CD4-positive, alpha-beta T cell (primary cell): ENCODE measurements around the gene ACAP3. TPM values are rescaled to one million over a fixed set of nuclear protein-coding genes. Genes with fewer than 3 reads are reported as not detected.

Source experiments
- ATAC-seq: fragments of 200-7000 bp; cut with Tn5 transposase; one replicate; pipeline ENCODE4 v1.10.0; 2022; ENCODE audit warnings: mild to moderate bottlenecking; ENCODE audit not compliant: poor library complexity
- CTCF ChIA-PET: fragments of 350-600 bp; sonication (Branson Sonifier 250); formaldehyde crosslinking; loops from one replicate; lab custom pipeline; 2021; ENCODE audit warnings: antibody characterized with exemption, inconsistent platforms; lab: Charles Lee
- POLR2A ChIA-PET: fragments of 350-600 bp; sonication (Branson Sonifier 250); formaldehyde crosslinking; loops from one replicate; lab custom pipeline; 2021; ENCODE audit warnings: antibody characterized with exemption, inconsistent platforms; lab: Charles Lee
- DNase-seq, 14 experiments: peaks; one replicate each; pipeline ENCODE4 v3.0.0-alpha.2; 2013 to 2020; ENCODE audit warnings: mixed read lengths in 2 of 14
- H3K27ac ChIP-seq, 2 donors: one replicate each; pipeline versions ENCODE4 v1.5.1 to v1.7.0; 2013; ENCODE audit warnings: low read length in 2 of 2, low read depth in 1 of 2, mild to moderate bottlenecking in 1 of 2
- H3K27me3 ChIP-seq, 2 experiments: 1 replicate in 1 of 2; 2 replicates in 1 of 2; pipeline versions ENCODE4 v1.6.1 to v1.7.0; 2013; ENCODE audit warnings: low read length in 2 of 2, control low read depth in 1 of 2, mild to moderate bottlenecking in 1 of 2, moderate library complexity in 1 of 2; ENCODE audit not compliant: insufficient read depth in 2 of 2, control insufficient read depth in 1 of 2
- H3K36me3 ChIP-seq: one replicate; pipeline ENCODE4 v1.6.1; 2013; ENCODE audit warnings: low read length, control low read depth; ENCODE audit not compliant: insufficient read depth
- H3K4me1 ChIP-seq: one replicate; pipeline ENCODE4 v1.6.1; 2013; ENCODE audit warnings: low read length, control low read depth; ENCODE audit not compliant: insufficient read depth
- H3K4me3 ChIP-seq: one replicate; pipeline ENCODE4 v1.5.1; 2013; ENCODE audit warnings: mild to moderate bottlenecking, low read length, moderate library complexity
- H3K9me3 ChIP-seq, 2 experiments: 1 replicate in 1 of 2; 2 replicates in 1 of 2; pipeline versions ENCODE4 v1.6.1 to v1.7.0; 2013; ENCODE audit warnings: low read length in 2 of 2, mild to moderate bottlenecking in 2 of 2, control low read depth in 1 of 2, moderate library complexity in 1 of 2; ENCODE audit not compliant: control insufficient read depth in 1 of 2, insufficient read depth in 1 of 2
- H3K27ac Mint-ChIP-seq: one replicate; pipeline ENCODE4 v1.8.0; 2020; ENCODE audit warnings: mixed read lengths
- H3K27me3 Mint-ChIP-seq: one replicate; pipeline ENCODE4 v1.8.0; 2021; ENCODE audit warnings: mixed read lengths
- H3K36me3 Mint-ChIP-seq: one replicate; pipeline ENCODE4 v1.8.0; 2021; ENCODE audit warnings: low read depth, mixed read lengths
- H3K4me1 Mint-ChIP-seq: one replicate; pipeline ENCODE4 v1.8.0; 2021; ENCODE audit warnings: low read depth, mixed read lengths
- H3K4me3 Mint-ChIP-seq: one replicate; pipeline ENCODE4 v1.8.0; 2020; ENCODE audit warnings: mild to moderate bottlenecking, mixed read lengths
- H3K9me3 Mint-ChIP-seq: one replicate; pipeline ENCODE4 v1.8.0; 2020; ENCODE audit warnings: mixed read lengths
- intact Hi-C, 2 experiments: fragments of 100-400 bp; cut with DNase I in 1 of 2; cut with micrococcal nuclease in 1 of 2; formaldehyde crosslinking; loops; one replicate each; pipeline versions ENCODE4 v1.15.1 to v1.9.0; 2023 to 2025; cut with DNase I, micrococcal nuclease
- total RNA-seq, 174 experiments: library from RNA in 2 of 174; stranded (reverse) in 2 of 174; gene quantifications; one replicate each; pipeline ENCODE4 v1.2.3 and lab custom pipeline; 2021 to 2026
- TF ChIP-seq, protein P1 (sequence below): fragments of 200-600 bp; IDR thresholded peaks from one replicate; pipeline ENCODE4 v1.8.0; 2022; ENCODE audit warnings: antibody characterized with exemption, mild to moderate bottlenecking

ACAP3 gene
- total RNA-seq, 2 experiments from 2014 or later: 45.3 to 46.4 TPM

- ATAC-seq: no peak
- TF ChIP-seq, protein P1, sequence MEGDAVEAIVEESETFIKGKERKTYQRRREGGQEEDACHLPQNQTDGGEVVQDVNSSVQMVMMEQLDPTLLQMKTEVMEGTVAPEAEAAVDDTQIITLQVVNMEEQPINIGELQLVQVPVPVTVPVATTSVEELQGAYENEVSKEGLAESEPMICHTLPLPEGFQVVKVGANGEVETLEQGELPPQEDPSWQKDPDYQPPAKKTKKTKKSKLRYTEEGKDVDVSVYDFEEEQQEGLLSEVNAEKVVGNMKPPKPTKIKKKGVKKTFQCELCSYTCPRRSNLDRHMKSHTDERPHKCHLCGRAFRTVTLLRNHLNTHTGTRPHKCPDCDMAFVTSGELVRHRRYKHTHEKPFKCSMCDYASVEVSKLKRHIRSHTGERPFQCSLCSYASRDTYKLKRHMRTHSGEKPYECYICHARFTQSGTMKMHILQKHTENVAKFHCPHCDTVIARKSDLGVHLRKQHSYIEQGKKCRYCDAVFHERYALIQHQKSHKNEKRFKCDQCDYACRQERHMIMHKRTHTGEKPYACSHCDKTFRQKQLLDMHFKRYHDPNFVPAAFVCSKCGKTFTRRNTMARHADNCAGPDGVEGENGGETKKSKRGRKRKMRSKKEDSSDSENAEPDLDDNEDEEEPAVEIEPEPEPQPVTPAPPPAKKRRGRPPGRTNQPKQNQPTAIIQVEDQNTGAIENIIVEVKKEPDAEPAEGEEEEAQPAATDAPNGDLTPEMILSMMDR: no peak
- Histone ChIP-seq H3K27ac (no peak overlapping the region), H3K36me3 (peaks cover 15% of the 10 kb centered on the region), H3K27me3 (no peaks in the 10 kb centered on the region), H3K9me3 (no peaks in the 10 kb centered on the region), H3K4me1 (peaks cover 18% of the 10 kb centered on the region), H3K4me3 (no peak overlapping the region)
- H3K4me1 Mint-ChIP-seq: peaks cover 6% of the 10 kb centered on the region
- no peaks in the 10 kb centered on the region for H3K9me3 Mint-ChIP-seq
- ChIA-PET POLR2A (no interaction called here), CTCF (no interaction called here)
- no peak overlapping the region for H3K4me3 Mint-ChIP-seq
- H3K27me3 Mint-ChIP-seq: no peaks in the 10 kb centered on the region
- DNase-seq: no peak
- intact Hi-C loops: no loop called here
- peaks cover 7% of the 10 kb centered on the region for H3K36me3 Mint-ChIP-seq
- no peak overlapping the region for H3K27ac Mint-ChIP-seq
Observed at GRCh38 chr1:1342061-1342562, 34.4 kb upstream of the ACAP3 start.

GRCh38 chr1:1341549-1342021, 33.9 kb upstream of the ACAP3 start:
- Mint-ChIP-seq H3K9me3 (no peaks in the 10 kb centered on the region), H3K4me3 (no peak overlapping the region), H3K36me3 (peaks cover 7% of the 10 kb centered on the region), H3K4me1 (peaks cover under 1% of the 10 kb centered on the region), H3K27me3 (no peaks in the 10 kb centered on the region), H3K27ac (no peak overlapping the region)
- Histone ChIP-seq H3K4me3 (no peak overlapping the region), H3K9me3 (no peaks in the 10 kb centered on the region), H3K27me3 (no peaks in the 10 kb centered on the region), H3K4me1 (peaks cover 13% of the 10 kb centered on the region), H3K36me3 (peaks cover 15% of the 10 kb centered on the region), H3K27ac (no peak overlapping the region)
- intact Hi-C loops: no loop called here
- ATAC-seq (no peak), DNase-seq (no peak)
- ChIA-PET CTCF (no interaction called here), POLR2A (no interaction called here)
- TF ChIP-seq, protein P1: no peak

DNA sequence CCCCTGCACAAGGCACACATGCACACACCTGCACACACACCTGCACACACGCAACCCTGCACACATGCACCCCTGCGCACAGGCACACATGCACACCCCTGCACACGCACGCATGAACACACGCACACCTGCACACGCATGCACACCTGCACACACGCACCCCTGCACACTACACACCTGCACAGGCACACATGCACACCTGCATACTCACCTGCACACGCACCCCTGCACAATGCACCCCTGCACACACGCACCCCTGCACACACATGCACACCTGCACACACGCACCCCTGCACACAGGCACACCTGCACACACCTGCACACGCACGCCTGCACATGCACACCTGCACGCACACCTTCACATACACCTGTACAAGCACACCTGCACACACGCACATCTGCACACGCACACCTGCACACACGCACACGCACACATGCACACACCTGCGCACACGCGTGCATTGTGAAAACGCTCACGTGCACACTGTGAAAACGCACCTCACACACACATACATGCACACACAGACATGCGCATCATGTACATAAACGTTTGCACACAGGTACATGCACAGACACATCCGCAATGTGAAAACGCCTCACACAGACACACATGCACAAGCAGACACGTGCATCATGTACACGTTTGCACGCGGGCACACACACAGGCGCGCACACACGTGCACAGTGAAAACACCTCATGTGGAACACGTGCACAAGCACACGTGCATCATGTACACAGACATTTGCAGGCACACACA, 33.2 kb upstream of the ACAP3 start:
- Mint-ChIP-seq H3K27ac (no peak overlapping the region), H3K9me3 (no peaks in the 10 kb centered on the region), H3K4me3 (no peak overlapping the region), H3K27me3 (no peaks in the 10 kb centered on the region), H3K4me1 (no peaks in the 10 kb centered on the region), H3K36me3 (peaks cover 7% of the 10 kb centered on the region)
- intact Hi-C loops: no loop called here
- ATAC-seq: no peak
- Histone ChIP-seq H3K36me3 (peaks cover 15% of the 10 kb centered on the region), H3K27me3 (no peaks in the 10 kb centered on the region), H3K27ac (no peak overlapping the region), H3K4me1 (peaks cover 11% of the 10 kb centered on the region), H3K9me3 (no peaks in the 10 kb centered on the region), H3K4me3 (no peak overlapping the region)
- POLR2A ChIA-PET: no interaction called here
- CTCF ChIA-PET: no interaction called here
- no peak for DNase-seq
- TF ChIP-seq, protein P1: no peak
